ENCODE results near the gene GPR42. TPM values are rescaled to one million over a fixed set of nuclear protein-coding genes. Genes with fewer than 3 reads are reported as not detected.
A peak's percentile ranks its signal among the peaks of the same experiment; 100 is the strongest.

Gene GPR42
- total and polyA plus RNA-seq, 10 of the 15 experiments (the other 5 are each of a cell fraction or from before 2014, with no cell fraction given), result 0.13 TPM; not detected in 9

GRCh38 chr19:35404879-35405622 is 34.2 kb downstream of the GPR42 start (continued):
- TF ChIP-seq ZNF384 (IDR thresholded peaks at IDR 0.05; ENCODE audit: borderline replicate concordance, low read depth, low read length), result no peak
- peak; percentile 87 for TF ChIP-seq BCL11A (IDR thresholded peaks at IDR 0.05; ENCODE audit: low read depth, low read length)
- TF ChIP-seq MEF2A (IDR thresholded peaks at IDR 0.05; ENCODE audit: insufficient read depth, low read depth, low read length), result peak; percentile 63; the same call in 1 of the 2 replicates
- 0 out of 2 replicates have a peak, but pooled peaks have one; percentile 78 for TF ChIP-seq BACH1 (IDR thresholded peaks at IDR 0.05; ENCODE audit: borderline replicate concordance)
- TF ChIP-seq FOS (IDR thresholded peaks at IDR 0.05; ENCODE audit: borderline replicate concordance, extremely low read depth, insufficient read length), result no peak
- TF ChIP-seq NFXL1 (IDR thresholded peaks at IDR 0.05; ENCODE audit: borderline replicate concordance), result no peak
- TF ChIP-seq TAF1 (IDR thresholded peaks at IDR 0.05; ENCODE audit: borderline replicate concordance, low read depth, low read length), result 0 out of 2 replicates have a peak, but pooled peaks have one; percentile 20
- TF ChIP-seq, protein P1, sequence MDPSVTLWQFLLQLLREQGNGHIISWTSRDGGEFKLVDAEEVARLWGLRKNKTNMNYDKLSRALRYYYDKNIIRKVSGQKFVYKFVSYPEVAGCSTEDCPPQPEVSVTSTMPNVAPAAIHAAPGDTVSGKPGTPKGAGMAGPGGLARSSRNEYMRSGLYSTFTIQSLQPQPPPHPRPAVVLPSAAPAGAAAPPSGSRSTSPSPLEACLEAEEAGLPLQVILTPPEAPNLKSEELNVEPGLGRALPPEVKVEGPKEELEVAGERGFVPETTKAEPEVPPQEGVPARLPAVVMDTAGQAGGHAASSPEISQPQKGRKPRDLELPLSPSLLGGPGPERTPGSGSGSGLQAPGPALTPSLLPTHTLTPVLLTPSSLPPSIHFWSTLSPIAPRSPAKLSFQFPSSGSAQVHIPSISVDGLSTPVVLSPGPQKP (IDR thresholded peaks at IDR 0.05; ENCODE audit: low read depth, low read length), result no peak
- 0 out of 2 replicates have a peak, but pooled peaks have one; percentile 33 for TF ChIP-seq LARP7 (IDR thresholded peaks at IDR 0.05)
- TF ChIP-seq, protein P2, sequence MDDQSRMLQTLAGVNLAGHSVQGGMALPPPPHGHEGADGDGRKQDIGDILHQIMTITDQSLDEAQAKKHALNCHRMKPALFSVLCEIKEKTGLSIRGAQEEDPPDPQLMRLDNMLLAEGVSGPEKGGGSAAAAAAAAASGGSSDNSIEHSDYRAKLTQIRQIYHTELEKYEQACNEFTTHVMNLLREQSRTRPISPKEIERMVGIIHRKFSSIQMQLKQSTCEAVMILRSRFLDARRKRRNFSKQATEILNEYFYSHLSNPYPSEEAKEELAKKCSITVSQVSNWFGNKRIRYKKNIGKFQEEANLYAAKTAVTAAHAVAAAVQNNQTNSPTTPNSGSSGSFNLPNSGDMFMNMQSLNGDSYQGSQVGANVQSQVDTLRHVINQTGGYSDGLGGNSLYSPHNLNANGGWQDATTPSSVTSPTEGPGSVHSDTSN (IDR thresholded peaks at IDR 0.05; ENCODE audit: insufficient replicate concordance, low read depth, low read length), result peak; percentile 65
- 0 out of 2 replicates have a peak, but pooled peaks have one; percentile 6 for TF ChIP-seq SPI1 (IDR thresholded peaks at IDR 0.05; ENCODE audit: borderline replicate concordance, insufficient read depth, low read depth, low read length)
- 0 out of 4 replicates have a peak, but pooled peaks of 1 of the 2 experiments have one; percentile 27 for TF ChIP-seq CEBPB (IDR thresholded peaks at IDR 0.05; ENCODE audit: borderline replicate concordance in 1 of 2, low read depth in 2 of 2, low read length in 2 of 2)
- no peak for TF ChIP-seq CTCF (IDR thresholded peaks at IDR 0.05 in 2 of 3, conservative IDR thresholded peaks at IDR 0.05 in 1 of 3; ENCODE audit: control insufficient read depth in 2 of 3, extremely low read depth in 1 of 3, insufficient read depth in 1 of 3, low read depth in 3 of 3, low read length in 3 of 3)
- TF ChIP-seq KDM1A (IDR thresholded peaks at IDR 0.05; ENCODE audit: borderline replicate concordance), result no peak
- peak; percentile 75 for TF ChIP-seq NR2F1 (conservative IDR thresholded peaks at IDR 0.05)
- no peak for TF ChIP-seq RBBP5 (conservative IDR thresholded peaks at IDR 0.05)
- peak; percentile 25; the same call in 1 of the 2 replicates for TF ChIP-seq SMC3 (IDR thresholded peaks at IDR 0.05; ENCODE audit: borderline replicate concordance, low read length)
- TF ChIP-seq ZNF24 (IDR thresholded peaks at IDR 0.05), result no peak
- TF ChIP-seq, protein P3, sequence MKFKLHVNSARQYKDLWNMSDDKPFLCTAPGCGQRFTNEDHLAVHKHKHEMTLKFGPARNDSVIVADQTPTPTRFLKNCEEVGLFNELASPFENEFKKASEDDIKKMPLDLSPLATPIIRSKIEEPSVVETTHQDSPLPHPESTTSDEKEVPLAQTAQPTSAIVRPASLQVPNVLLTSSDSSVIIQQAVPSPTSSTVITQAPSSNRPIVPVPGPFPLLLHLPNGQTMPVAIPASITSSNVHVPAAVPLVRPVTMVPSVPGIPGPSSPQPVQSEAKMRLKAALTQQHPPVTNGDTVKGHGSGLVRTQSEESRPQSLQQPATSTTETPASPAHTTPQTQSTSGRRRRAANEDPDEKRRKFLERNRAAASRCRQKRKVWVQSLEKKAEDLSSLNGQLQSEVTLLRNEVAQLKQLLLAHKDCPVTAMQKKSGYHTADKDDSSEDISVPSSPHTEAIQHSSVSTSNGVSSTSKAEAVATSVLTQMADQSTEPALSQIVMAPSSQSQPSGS (IDR thresholded peaks at IDR 0.05; ENCODE audit: low read length), result peak; percentile 91
- TF ChIP-seq ZSCAN29 (IDR thresholded peaks at IDR 0.05), result no peak
- TF ChIP-seq RAD51 (IDR thresholded peaks at IDR 0.05), result no peak
- 0 out of 2 replicates have a peak, but pooled peaks have one; percentile 27 for TF ChIP-seq CHD1 (IDR thresholded peaks at IDR 0.05; ENCODE audit: low read depth, low read length)
- peak; percentile 91; the same call in 1 of the 2 replicates for TF ChIP-seq ZBED1 (IDR thresholded peaks at IDR 0.05; ENCODE audit: borderline replicate concordance)
- no peak for TF ChIP-seq STAT3 (IDR thresholded peaks at IDR 0.05; ENCODE audit: low read depth, low read length)

Data from GM12878 (cell line).